ENCODE data around the gene SLC41A3.
"Not testable (repeated sequence)": the region's sequence is repeated elsewhere in the genome, so short reads cannot be mapped to it uniquely, and the experiment has no call there.

SLC41A3 gene

GRCh38 chr3:125971997-125972944 lies 111.7 kb downstream of the SLC41A3 start:
- in situ Hi-C loops (cut with MboI; ENCODE audit: low sequenced_read_pairs, unreplicated experiment); DNase-seq (ENCODE audit: low spot score): not testable (repeated sequence)
- TF ChIP-seq CTCF (IDR thresholded peaks at IDR 0.05; ENCODE audit: borderline replicate concordance, control extremely low read depth, extremely low read depth, insufficient read depth, missing control alignments): peak; percentile 65

- in situ Hi-C loops (cut with MboI; ENCODE audit: low sequenced_read_pairs, unreplicated experiment); DNase-seq (ENCODE audit: low spot score): not testable (repeated sequence)
These were observed 115.0 kb downstream of the SLC41A3 start, which contains the start of gene ROPN1B for GRCh38 chr3:125968701-125969592. Gene ROPN1B (plus strand): TSS chr3:125969178. CDS start chr3:125972055, 2,877 bp downstream.

GRCh38 chr3:125968121-125968520 lies 115.8 kb downstream of the SLC41A3 start:
- in situ Hi-C loops (cut with MboI; ENCODE audit: low sequenced_read_pairs, unreplicated experiment); DNase-seq (ENCODE audit: low spot score): not testable (repeated sequence)

- DNase-seq (ENCODE audit: low spot score): no peak
- in situ Hi-C loops (cut with MboI; ENCODE audit: low sequenced_read_pairs, unreplicated experiment): no loop called here
These were observed 116.8 kb downstream of the SLC41A3 start for GRCh38 chr3:125967156-125967555.

GRCh38 chr3:125965505-125965904 lies 118.4 kb downstream of the SLC41A3 start:
- in situ Hi-C loops (cut with MboI; ENCODE audit: low sequenced_read_pairs, unreplicated experiment): no loop called here
- TF ChIP-seq CTCF (IDR thresholded peaks at IDR 0.05; ENCODE audit: borderline replicate concordance, control extremely low read depth, extremely low read depth, insufficient read depth, missing control alignments): no peak
- DNase-seq (ENCODE audit: low spot score): no peak

More at GRCh38 chr3:125967156-125967555, 116.8 kb downstream of the SLC41A3 start:
- TF ChIP-seq CTCF (IDR thresholded peaks at IDR 0.05; ENCODE audit: borderline replicate concordance, control extremely low read depth, extremely low read depth, insufficient read depth, missing control alignments): no peak

GRCh38 chr3:125963834-125964233 lies 120.1 kb downstream of the SLC41A3 start:
- in situ Hi-C loops (cut with MboI; ENCODE audit: low sequenced_read_pairs, unreplicated experiment); DNase-seq (ENCODE audit: low spot score): not testable (repeated sequence)

- in situ Hi-C loops (cut with MboI; ENCODE audit: low sequenced_read_pairs, unreplicated experiment): no loop called here
- no peak for TF ChIP-seq CTCF (IDR thresholded peaks at IDR 0.05; ENCODE audit: borderline replicate concordance, control extremely low read depth, extremely low read depth, insufficient read depth, missing control alignments)
- no peak for DNase-seq (ENCODE audit: low spot score)
These were observed 122.7 kb downstream of the SLC41A3 start for GRCh38 chr3:125961289-125961589.

Data from GM13976 (cell line).